Osteoblast (primary cell): ENCODE results near the gene EIF4E. TPM values are rescaled to one million over a fixed set of nuclear protein-coding genes. Genes with fewer than 3 reads are reported as not detected.

ENCODE experiments used
- DNase-seq: peaks from one replicate; pipeline ENCODE4 v3.0.0; 2011; ENCODE audit warnings: low spot score, mixed read lengths; ENCODE audit not compliant: insufficient read length; ENCODE audit errors: missing footprints
- H2AFZ ChIP-seq: 2 replicates; pipeline ENCODE4 v1.6.0; 2011; ENCODE audit warnings: mild to moderate bottlenecking, low read length
- H3K27ac ChIP-seq: 2 replicates; pipeline ENCODE4 v1.5.1; 2011; ENCODE audit warnings: mild to moderate bottlenecking, low read depth, low read length, moderate library complexity
- H3K27me3 ChIP-seq: 2 replicates; pipeline ENCODE4 v1.6.0; 2012; ENCODE audit warnings: mild to moderate bottlenecking, control low read depth, inconsistent platforms, low read length, moderate library complexity; ENCODE audit not compliant: insufficient read depth
- H3K36me3 ChIP-seq: 2 replicates; pipeline ENCODE4 v1.5.1; 2011; ENCODE audit warnings: mild to moderate bottlenecking, low read length, control low read depth, moderate library complexity; ENCODE audit not compliant: insufficient read depth
- H3K4me1 ChIP-seq: 2 replicates; pipeline ENCODE4 v1.5.1; 2011; ENCODE audit warnings: mild to moderate bottlenecking, low read length, control low read depth, moderate library complexity; ENCODE audit not compliant: insufficient read depth
- H3K4me2 ChIP-seq: 2 replicates; pipeline ENCODE4 v1.6.0; 2011; ENCODE audit warnings: mild to moderate bottlenecking, low read length; ENCODE audit not compliant: insufficient read depth
- H3K4me3 ChIP-seq: fragments of 200-600 bp; sonication (generic); 3 replicates; pipeline ENCODE4 v1.5.1; 2012; ENCODE audit warnings: mild to moderate bottlenecking, low read length, inconsistent platforms; ENCODE audit not compliant: insufficient read depth
- H3K79me2 ChIP-seq: 2 replicates; pipeline ENCODE4 v1.6.0; 2012; ENCODE audit warnings: mild to moderate bottlenecking, low read length, control low read depth, inconsistent platforms; ENCODE audit not compliant: insufficient read depth
- H3K9me3 ChIP-seq: 2 replicates; pipeline ENCODE4 v1.5.1; 2011; ENCODE audit warnings: low read depth, low read length, control low read depth
- H4K20me1 ChIP-seq: 2 replicates; pipeline ENCODE4 v1.6.0; 2012; ENCODE audit warnings: mild to moderate bottlenecking, low read length, control low read depth; ENCODE audit not compliant: insufficient read depth
- total RNA-seq: library from RNA; depleted of rRNA; stranded (reverse); fragments of >200 nt; gene quantifications from 2 replicates; pipeline ENCODE4 v1.2.3, GENCODE V29; 2012
- TF ChIP-seq, protein P1 (sequence below): IDR thresholded peaks from 2 replicates; pipeline ENCODE4 v1.5.1; 2011; ENCODE audit warnings: mild to moderate bottlenecking, low read depth, low read length, moderate library complexity; ENCODE audit errors: extremely low read depth

The EIF4E gene
- total RNA-seq, 1 donor: 105 TPM

GRCh38 chr4:98967786-98968329 is 38.9 kb upstream of the EIF4E start:
- H2AFZ ChIP-seq: no peak overlapping the region
- no peaks in the 10 kb centered on the region for H3K79me2 ChIP-seq
- H4K20me1 ChIP-seq: no peaks in the 10 kb centered on the region
- H3K4me1 ChIP-seq: peaks cover 20% of the 10 kb centered on the region
- no peak for DNase-seq
- no peaks in the 10 kb centered on the region for H3K9me3 ChIP-seq
- H3K27ac ChIP-seq: no peak overlapping the region
- H3K36me3 ChIP-seq: no peaks in the 10 kb centered on the region
- TF ChIP-seq, protein P1, sequence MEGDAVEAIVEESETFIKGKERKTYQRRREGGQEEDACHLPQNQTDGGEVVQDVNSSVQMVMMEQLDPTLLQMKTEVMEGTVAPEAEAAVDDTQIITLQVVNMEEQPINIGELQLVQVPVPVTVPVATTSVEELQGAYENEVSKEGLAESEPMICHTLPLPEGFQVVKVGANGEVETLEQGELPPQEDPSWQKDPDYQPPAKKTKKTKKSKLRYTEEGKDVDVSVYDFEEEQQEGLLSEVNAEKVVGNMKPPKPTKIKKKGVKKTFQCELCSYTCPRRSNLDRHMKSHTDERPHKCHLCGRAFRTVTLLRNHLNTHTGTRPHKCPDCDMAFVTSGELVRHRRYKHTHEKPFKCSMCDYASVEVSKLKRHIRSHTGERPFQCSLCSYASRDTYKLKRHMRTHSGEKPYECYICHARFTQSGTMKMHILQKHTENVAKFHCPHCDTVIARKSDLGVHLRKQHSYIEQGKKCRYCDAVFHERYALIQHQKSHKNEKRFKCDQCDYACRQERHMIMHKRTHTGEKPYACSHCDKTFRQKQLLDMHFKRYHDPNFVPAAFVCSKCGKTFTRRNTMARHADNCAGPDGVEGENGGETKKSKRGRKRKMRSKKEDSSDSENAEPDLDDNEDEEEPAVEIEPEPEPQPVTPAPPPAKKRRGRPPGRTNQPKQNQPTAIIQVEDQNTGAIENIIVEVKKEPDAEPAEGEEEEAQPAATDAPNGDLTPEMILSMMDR: no peak
- no peak overlapping the region for H3K4me2 ChIP-seq
- H3K27me3 ChIP-seq: no peaks in the 10 kb centered on the region
- H3K4me3 ChIP-seq: no peak overlapping the region

- H4K20me1 ChIP-seq: no peaks in the 10 kb centered on the region
- TF ChIP-seq, protein P1: no peak
- H3K27me3 ChIP-seq: no peaks in the 10 kb centered on the region
- peaks cover 20% of the 10 kb centered on the region for H3K4me1 ChIP-seq
- no peaks in the 10 kb centered on the region for H3K36me3 ChIP-seq
- H3K79me2 ChIP-seq: no peaks in the 10 kb centered on the region
- H3K4me2 ChIP-seq: no peak overlapping the region
- H3K4me3 ChIP-seq: no peak overlapping the region
- no peak for DNase-seq
- no peak overlapping the region for H3K27ac ChIP-seq
- no peak overlapping the region for H2AFZ ChIP-seq
- H3K9me3 ChIP-seq: no peaks in the 10 kb centered on the region
These were observed 38.0 kb upstream of the EIF4E start for GRCh38 chr4:98966926-98967325.

- H2AFZ ChIP-seq: peak overlapping the region; percentile 55
These were observed 34.9 kb upstream of the EIF4E start for GRCh38 chr4:98963538-98964433.

More at GRCh38 chr4:98963538-98964433, 34.9 kb upstream of the EIF4E start:
- no peaks in the 10 kb centered on the region for H3K36me3 ChIP-seq
- H3K79me2 ChIP-seq: no peaks in the 10 kb centered on the region
- peak overlapping the region; percentile 53 for H3K4me2 ChIP-seq
- peak overlapping the region; percentile 12 for H3K4me3 ChIP-seq
- H3K27me3 ChIP-seq: no peaks in the 10 kb centered on the region
- peaks cover 18% of the 10 kb centered on the region for H3K4me1 ChIP-seq
- no peaks in the 10 kb centered on the region for H4K20me1 ChIP-seq
- H3K27ac ChIP-seq: peak overlapping the region; percentile 87
- H3K9me3 ChIP-seq: no peaks in the 10 kb centered on the region
- TF ChIP-seq, protein P1: no peak
- peak; percentile 78 for DNase-seq
